Osteoblast (primary cell): ENCODE results near the gene ST3GAL2. TPM values are rescaled to one million over a fixed set of nuclear protein-coding genes. Genes with fewer than 3 reads are reported as not detected.

ENCODE experiments used
- DNase-seq: peaks from one replicate; pipeline ENCODE4 v3.0.0; 2011; ENCODE audit warnings: low spot score, mixed read lengths; ENCODE audit not compliant: insufficient read length; ENCODE audit errors: missing footprints
- H2AFZ ChIP-seq: 2 replicates; pipeline ENCODE4 v1.6.0; 2011; ENCODE audit warnings: mild to moderate bottlenecking, low read length
- H3K27ac ChIP-seq: 2 replicates; pipeline ENCODE4 v1.5.1; 2011; ENCODE audit warnings: mild to moderate bottlenecking, low read depth, low read length, moderate library complexity
- H3K27me3 ChIP-seq: 2 replicates; pipeline ENCODE4 v1.6.0; 2012; ENCODE audit warnings: mild to moderate bottlenecking, control low read depth, inconsistent platforms, low read length, moderate library complexity; ENCODE audit not compliant: insufficient read depth
- H3K36me3 ChIP-seq: 2 replicates; pipeline ENCODE4 v1.5.1; 2011; ENCODE audit warnings: mild to moderate bottlenecking, low read length, control low read depth, moderate library complexity; ENCODE audit not compliant: insufficient read depth
- H3K4me1 ChIP-seq: 2 replicates; pipeline ENCODE4 v1.5.1; 2011; ENCODE audit warnings: mild to moderate bottlenecking, low read length, control low read depth, moderate library complexity; ENCODE audit not compliant: insufficient read depth
- H3K4me2 ChIP-seq: 2 replicates; pipeline ENCODE4 v1.6.0; 2011; ENCODE audit warnings: mild to moderate bottlenecking, low read length; ENCODE audit not compliant: insufficient read depth
- H3K4me3 ChIP-seq: fragments of 200-600 bp; sonication (generic); 3 replicates; pipeline ENCODE4 v1.5.1; 2012; ENCODE audit warnings: mild to moderate bottlenecking, low read length, inconsistent platforms; ENCODE audit not compliant: insufficient read depth
- H3K79me2 ChIP-seq: 2 replicates; pipeline ENCODE4 v1.6.0; 2012; ENCODE audit warnings: mild to moderate bottlenecking, low read length, control low read depth, inconsistent platforms; ENCODE audit not compliant: insufficient read depth
- H3K9me3 ChIP-seq: 2 replicates; pipeline ENCODE4 v1.5.1; 2011; ENCODE audit warnings: low read depth, low read length, control low read depth
- H4K20me1 ChIP-seq: 2 replicates; pipeline ENCODE4 v1.6.0; 2012; ENCODE audit warnings: mild to moderate bottlenecking, low read length, control low read depth; ENCODE audit not compliant: insufficient read depth
- CTCF ChIP-seq: IDR thresholded peaks from 2 replicates; pipeline ENCODE4 v1.5.1; 2011; ENCODE audit warnings: mild to moderate bottlenecking, low read depth, low read length, moderate library complexity; ENCODE audit errors: extremely low read depth
- total RNA-seq: library from RNA; depleted of rRNA; stranded (reverse); fragments of >200 nt; gene quantifications from 2 replicates; pipeline ENCODE4 v1.2.3, GENCODE V29; 2012

The ST3GAL2 gene
- total RNA-seq, 1 donor: 22.4 TPM

- no peaks in the 10 kb centered on the region for H3K9me3 ChIP-seq
- peaks cover 18% of the 10 kb centered on the region for H3K4me1 ChIP-seq
- H2AFZ ChIP-seq: no peak overlapping the region
- H3K4me2 ChIP-seq: no peak overlapping the region
- no peaks in the 10 kb centered on the region for H3K27me3 ChIP-seq
- no peak for TF ChIP-seq CTCF
- H3K27ac ChIP-seq: no peak overlapping the region
- H4K20me1 ChIP-seq: peaks cover 7% of the 10 kb centered on the region
- H3K79me2 ChIP-seq: peaks cover 49% of the 10 kb centered on the region
- H3K36me3 ChIP-seq: peaks cover 22% of the 10 kb centered on the region
- no peak for DNase-seq
- H3K4me3 ChIP-seq: no peak overlapping the region
Measured at GRCh38 chr16:70349783-70350182, 89.1 kb downstream of the ST3GAL2 start.

GRCh38 chr16:70348991-70349390, 89.9 kb downstream of the ST3GAL2 start:
- no peak for DNase-seq

GRCh38 chr16:70345840-70346239, 93.1 kb downstream of the ST3GAL2 start:
- Histone ChIP-seq H2AFZ (peak overlapping the region; percentile 51), H3K27ac (peak overlapping the region; percentile 90), H3K4me2 (peak overlapping the region; percentile 90), H3K4me3 (peak overlapping the region; percentile 99), H3K36me3 (peaks cover 5% of the 10 kb centered on the region), H3K27me3 (no peaks in the 10 kb centered on the region), H4K20me1 (peaks cover 7% of the 10 kb centered on the region), H3K4me1 (peaks cover 18% of the 10 kb centered on the region), H3K9me3 (no peaks in the 10 kb centered on the region), H3K79me2 (peaks cover 39% of the 10 kb centered on the region)
- DNase-seq: no peak
- TF ChIP-seq CTCF: no peak

More at GRCh38 chr16:70348991-70349390, 89.9 kb downstream of the ST3GAL2 start:
- no peaks in the 10 kb centered on the region for H3K9me3 ChIP-seq
- H3K36me3 ChIP-seq: peaks cover 17% of the 10 kb centered on the region
- H3K27me3 ChIP-seq: no peaks in the 10 kb centered on the region
- H3K4me1 ChIP-seq: peaks cover 18% of the 10 kb centered on the region
- no peak overlapping the region for H2AFZ ChIP-seq
- peaks cover 7% of the 10 kb centered on the region for H4K20me1 ChIP-seq
- TF ChIP-seq CTCF: no peak
- peak overlapping the region; percentile 23 for H3K27ac ChIP-seq
- H3K4me2 ChIP-seq: peak overlapping the region; percentile 16
- no peak overlapping the region for H3K4me3 ChIP-seq
- H3K79me2 ChIP-seq: peaks cover 49% of the 10 kb centered on the region

GRCh38 chr16:70342016-70342415, 96.9 kb downstream of the ST3GAL2 start:
- peaks cover 3% of the 10 kb centered on the region for H3K36me3 ChIP-seq
- no peak overlapping the region for H3K4me2 ChIP-seq
- DNase-seq: peak; percentile 81
- H3K27ac ChIP-seq: no peak overlapping the region
- H3K4me1 ChIP-seq: peaks cover 5% of the 10 kb centered on the region
- no peak overlapping the region for H2AFZ ChIP-seq
- H4K20me1 ChIP-seq: no peaks in the 10 kb centered on the region
- peaks cover 4% of the 10 kb centered on the region for H3K79me2 ChIP-seq
- TF ChIP-seq CTCF: no peak
- H3K9me3 ChIP-seq: no peaks in the 10 kb centered on the region
- H3K27me3 ChIP-seq: no peaks in the 10 kb centered on the region
- H3K4me3 ChIP-seq: no peak overlapping the region
